Measurements from ENCODE around the gene UNC5A. TPM values are rescaled to one million over a fixed set of nuclear protein-coding genes. Genes with fewer than 3 reads are reported as not detected.

UNC5A gene
- total and polyA plus RNA-seq, 12 donors, result 0.01 to 0.35 (median 0.08) TPM; not detected in 7

- H3K4me3 ChIP-seq, result no peak overlapping the region
- H3K4me1 ChIP-seq, result no peaks in the 10 kb centered on the region
- H3K36me3 ChIP-seq, result no peaks in the 10 kb centered on the region
- no peak for TF ChIP-seq CTCF (IDR thresholded peaks at IDR 0.05)
- H3K9me3 ChIP-seq, result peaks cover 0 to 3% (median 0%) of the 10 kb centered on the region in 11 donors
- no peak for DNase-seq
- H3K27ac ChIP-seq, result no peak overlapping the region
- H3K27me3 ChIP-seq, result peaks cover 0 to 42% (median 27%) of the 10 kb centered on the region in 7 donors
- 53 to 54% methylated on average over 9 of the region's 9 CpGs for WGBS, 2 donors
- ATAC-seq, result no peak
- intact Hi-C loops (cut with DNase I), result no loop called here
Observed at GRCh38 chr5:176830995-176831423, 20.6 kb downstream of the UNC5A start.

- 66 to 70% methylated on average over 8 of the region's 8 CpGs for WGBS, 2 donors
Observed at GRCh38 chr5:176831425-176831824, 21.1 kb downstream of the UNC5A start.

GRCh38 chr5:176832162-176832561, 21.8 kb downstream of the UNC5A start:
- Histone ChIP-seq H3K27me3 (peaks cover 0 to 42% (median 27%) of the 10 kb centered on the region in 7 donors), H3K4me1 (no peaks in the 10 kb centered on the region), H3K4me3 (no peak overlapping the region), H3K9me3 (peaks cover 0 to 3% (median 0%) of the 10 kb centered on the region in 11 donors), H3K27ac (no peak overlapping the region), H3K36me3 (no peaks in the 10 kb centered on the region)
- TF ChIP-seq CTCF (IDR thresholded peaks at IDR 0.05), result no peak
- ATAC-seq (no peak), DNase-seq (no peak)
- 88 to 90% methylated on average over 6 of the region's 6 CpGs for WGBS, 2 donors
- intact Hi-C loops (cut with DNase I), result no loop called here

More at GRCh38 chr5:176831425-176831824, 21.1 kb downstream of the UNC5A start:
- intact Hi-C loops (cut with DNase I), result no loop called here
- Histone ChIP-seq H3K36me3 (no peaks in the 10 kb centered on the region), H3K4me1 (no peaks in the 10 kb centered on the region), H3K27me3 (peaks cover 0 to 42% (median 27%) of the 10 kb centered on the region in 7 donors), H3K9me3 (peaks cover 0 to 3% (median 0%) of the 10 kb centered on the region in 11 donors), H3K4me3 (no peak overlapping the region), H3K27ac (no peak overlapping the region)
- no peak for TF ChIP-seq CTCF (IDR thresholded peaks at IDR 0.05)
- DNase-seq (no peak), ATAC-seq (no peak)

GRCh38 chr5:176833286-176833685, 22.9 kb downstream of the UNC5A start:
- no peak for DNase-seq
- intact Hi-C loops (cut with DNase I), result no loop called here
- 83 to 86% methylated on average over 4 of the region's 4 CpGs for WGBS, 2 donors
- TF ChIP-seq CTCF (IDR thresholded peaks at IDR 0.05), result no peak
- Histone ChIP-seq H3K27ac (no peak overlapping the region), H3K36me3 (no peaks in the 10 kb centered on the region), H3K4me1 (no peaks in the 10 kb centered on the region), H3K27me3 (peaks cover 0 to 42% (median 27%) of the 10 kb centered on the region in 7 donors), H3K4me3 (no peak overlapping the region), H3K9me3 (no peaks in the 10 kb centered on the region)
- no peak for ATAC-seq
